NCI-H82 treated with DMSO at 0.1 percent for 48 hours (cell line): Measurements from ENCODE around the gene DGAT2.
"Not testable (repeated sequence)": the region's sequence is repeated elsewhere in the genome, so short reads cannot be mapped to it uniquely, and the experiment has no call there.

Experiments used
- DNase-seq: peaks from one replicate; lab custom pipeline; 2025; ENCODE audit not compliant: unreplicated experiment; lab: John Stamatoyannopoulos, UW

Gene DGAT2

GRCh38 chr11:75768112-75768908 lies at the start of gene DGAT2:
Gene DGAT2, plus strand, starts transcription at chr11:75768778. Its CDS starts 214 bp downstream, at chr11:75768992.
- DNase-seq = peak; percentile 4

GRCh38 chr11:75719340-75720239 lies 49.0 kb upstream of the DGAT2 start:
- DNase-seq = no peak

GRCh38 chr11:75720639-75721038 lies 47.9 kb upstream of the DGAT2 start:
- DNase-seq = no peak

GRCh38 chr11:75721852-75722668 lies 46.5 kb upstream of the DGAT2 start:
- no peak for DNase-seq

GRCh38 chr11:75722669-75723042 lies 45.9 kb upstream of the DGAT2 start:
- DNase-seq = no peak

- DNase-seq = no peak
Observed at GRCh38 chr11:75725547-75726320, 42.8 kb upstream of the DGAT2 start.

- no peak for DNase-seq
Observed at GRCh38 chr11:75728992-75729391, 39.6 kb upstream of the DGAT2 start.

GRCh38 chr11:75731095-75731494 lies 37.5 kb upstream of the DGAT2 start:
- DNase-seq = no peak

- no peak for DNase-seq
Observed at GRCh38 chr11:75733071-75733430, 35.5 kb upstream of the DGAT2 start.

GRCh38 chr11:75733431-75734107 lies 35.0 kb upstream of the DGAT2 start:
- DNase-seq = no peak

GRCh38 chr11:75734491-75735180 lies 33.9 kb upstream of the DGAT2 start:
- no peak for DNase-seq

GRCh38 chr11:75735181-75735845 lies 33.3 kb upstream of the DGAT2 start:
- DNase-seq = no peak

GRCh38 chr11:75737314-75737713 lies 31.3 kb upstream of the DGAT2 start:
- DNase-seq = no peak

GRCh38 chr11:75740681-75741080 lies 27.9 kb upstream of the DGAT2 start:
- no peak for DNase-seq

- DNase-seq = not testable (repeated sequence)
Observed at GRCh38 chr11:75743159-75743558, 25.4 kb upstream of the DGAT2 start.

- no peak for DNase-seq
Observed at GRCh38 chr11:75743711-75744563, 24.6 kb upstream of the DGAT2 start.

- DNase-seq = no peak
Observed at GRCh38 chr11:75745807-75746206, 22.8 kb upstream of the DGAT2 start.

- not testable (repeated sequence) for DNase-seq
Observed at GRCh38 chr11:75748729-75749273, 19.8 kb upstream of the DGAT2 start.
